ENCODE measurements around the gene DR1.
"Not testable (repeated sequence)": the region's sequence is repeated elsewhere in the genome, so short reads cannot be mapped to it uniquely, and the experiment has no call there.

The DR1 gene

GRCh38 chr1:93384656-93385055 lies 38.9 kb downstream of the DR1 start:
- H3K4me1 ChIP-seq (ENCODE audit: insufficient read depth, low read length) = no peaks in the 10 kb centered on the region
- H3K36me3 ChIP-seq (ENCODE audit: insufficient read depth, low read length) = no peaks in the 10 kb centered on the region
- no peak overlapping the region for H3K9ac ChIP-seq (ENCODE audit: low read depth, low read length)

GRCh38 chr1:93386268-93386667 lies 40.6 kb downstream of the DR1 start:
- H3K4me1 ChIP-seq (ENCODE audit: insufficient read depth, low read length); H3K36me3 ChIP-seq (ENCODE audit: insufficient read depth, low read length); H3K9ac ChIP-seq (ENCODE audit: low read depth, low read length): not testable (repeated sequence)
- H3K9me3 ChIP-seq (ENCODE audit: control insufficient read depth, insufficient read depth, low read length) = peaks cover 10% of the 10 kb centered on the region

More at GRCh38 chr1:93384656-93385055, 38.9 kb downstream of the DR1 start:
- peaks cover 10% of the 10 kb centered on the region for H3K9me3 ChIP-seq (ENCODE audit: control insufficient read depth, insufficient read depth, low read length)

GRCh38 chr1:93394514-93394913 lies 48.8 kb downstream of the DR1 start:
- H3K9ac ChIP-seq (ENCODE audit: low read depth, low read length) = no peak overlapping the region
- H3K4me1 ChIP-seq (ENCODE audit: insufficient read depth, low read length) = no peaks in the 10 kb centered on the region
- H3K9me3 ChIP-seq (ENCODE audit: control insufficient read depth, insufficient read depth, low read length) = peaks cover 8% of the 10 kb centered on the region; the same call in 1 of the 2 replicates
- H3K36me3 ChIP-seq (ENCODE audit: insufficient read depth, low read length) = no peaks in the 10 kb centered on the region

GRCh38 chr1:93395195-93395594 lies 49.5 kb downstream of the DR1 start:
- Histone ChIP-seq H3K36me3 (ENCODE audit: insufficient read depth, low read length) (no peaks in the 10 kb centered on the region), H3K4me1 (ENCODE audit: insufficient read depth, low read length) (no peaks in the 10 kb centered on the region), H3K9me3 (ENCODE audit: control insufficient read depth, insufficient read depth, low read length) (peaks cover 8% of the 10 kb centered on the region; the same call in 1 of the 2 replicates), H3K9ac (ENCODE audit: low read depth, low read length) (no peak overlapping the region)

GRCh38 chr1:93399781-93400180 lies 54.1 kb downstream of the DR1 start:
- Histone ChIP-seq H3K9me3 (ENCODE audit: control insufficient read depth, insufficient read depth, low read length) (peaks cover 8% of the 10 kb centered on the region; the same call in 1 of the 2 replicates), H3K36me3 (ENCODE audit: insufficient read depth, low read length) (no peaks in the 10 kb centered on the region), H3K9ac (ENCODE audit: low read depth, low read length) (no peak overlapping the region), H3K4me1 (ENCODE audit: insufficient read depth, low read length) (no peaks in the 10 kb centered on the region)

- Histone ChIP-seq H3K9ac (ENCODE audit: low read depth, low read length) (no peak overlapping the region), H3K36me3 (ENCODE audit: insufficient read depth, low read length) (no peaks in the 10 kb centered on the region), H3K4me1 (ENCODE audit: insufficient read depth, low read length) (peaks cover 11% of the 10 kb centered on the region), H3K9me3 (ENCODE audit: control insufficient read depth, insufficient read depth, low read length) (peaks cover 21% of the 10 kb centered on the region)
Observed at GRCh38 chr1:93408203-93408602, 62.5 kb downstream of the DR1 start.

GRCh38 chr1:93411000-93411399 lies 65.3 kb downstream of the DR1 start:
- Histone ChIP-seq H3K4me1 (ENCODE audit: insufficient read depth, low read length) (peaks cover 11% of the 10 kb centered on the region), H3K9me3 (ENCODE audit: control insufficient read depth, insufficient read depth, low read length) (peaks cover 24% of the 10 kb centered on the region), H3K9ac (ENCODE audit: low read depth, low read length) (no peak overlapping the region), H3K36me3 (ENCODE audit: insufficient read depth, low read length) (no peaks in the 10 kb centered on the region)

GRCh38 chr1:93414749-93415148 lies 69.0 kb downstream of the DR1 start:
- Histone ChIP-seq H3K4me1 (ENCODE audit: insufficient read depth, low read length) (peaks cover 11% of the 10 kb centered on the region), H3K9me3 (ENCODE audit: control insufficient read depth, insufficient read depth, low read length) (peaks cover 4% of the 10 kb centered on the region), H3K9ac (ENCODE audit: low read depth, low read length) (no peak overlapping the region), H3K36me3 (ENCODE audit: insufficient read depth, low read length) (no peaks in the 10 kb centered on the region)

GRCh38 chr1:93415296-93415695 lies 69.6 kb downstream of the DR1 start:
- Histone ChIP-seq H3K36me3 (ENCODE audit: insufficient read depth, low read length) (no peaks in the 10 kb centered on the region), H3K4me1 (ENCODE audit: insufficient read depth, low read length) (peaks cover 11% of the 10 kb centered on the region), H3K9ac (ENCODE audit: low read depth, low read length) (no peak overlapping the region), H3K9me3 (ENCODE audit: control insufficient read depth, insufficient read depth, low read length) (0 out of 2 replicates have a peak, but pooled peaks cover 3% of the 10 kb centered on the region)

- H3K9me3 ChIP-seq (ENCODE audit: control insufficient read depth, insufficient read depth, low read length) = 0 out of 2 replicates have a peak, but pooled peaks cover 3% of the 10 kb centered on the region
- H3K9ac ChIP-seq (ENCODE audit: low read depth, low read length) = no peak overlapping the region
- no peaks in the 10 kb centered on the region for H3K36me3 ChIP-seq (ENCODE audit: insufficient read depth, low read length)
- peaks cover 11% of the 10 kb centered on the region for H3K4me1 ChIP-seq (ENCODE audit: insufficient read depth, low read length)
Observed at GRCh38 chr1:93416183-93416582, 70.5 kb downstream of the DR1 start.
